Neural cell (in vitro differentiated cells): ENCODE measurements around the gene RNF17.

Experiments
- CTCF ChIP-seq: fragments of 450-650 bp; IDR thresholded peaks from 2 replicates; pipeline ENCODE4 v1.5.1; 2014; ENCODE audit warnings: antibody characterized with exemption, mild to moderate bottlenecking, moderate library complexity; ENCODE audit not compliant: poor library complexity, severe bottlenecking
- EZH2 ChIP-seq: fragments of 200-600, 300-800 bp; shearing (Covaris generic), sonication (generic); IDR thresholded peaks from 2 replicates; pipeline ENCODE4 v1.6.1; 2014; ENCODE audit warnings: antibody characterized with exemption, low read length, borderline replicate concordance, mild to moderate bottlenecking; ENCODE audit not compliant: insufficient read depth, poor library complexity, severe bottlenecking
- MXI1 ChIP-seq: fragments of 450-650 bp; conservative IDR thresholded peaks from 2 replicates; pipeline ENCODE4 v1.6.1; 2014; ENCODE audit warnings: antibody characterized with exemption, mild to moderate bottlenecking; ENCODE audit not compliant: poor library complexity, severe bottlenecking
- POLR2AphosphoS5 ChIP-seq: IDR thresholded peaks from 2 replicates; pipeline ENCODE4 v1.6.1; 2012
- REST ChIP-seq: IDR thresholded peaks from 2 replicates; pipeline ENCODE4 v1.6.1; 2012; ENCODE audit warnings: borderline replicate concordance
- SMC3 ChIP-seq: fragments of 450-650 bp; conservative IDR thresholded peaks from 2 replicates; pipeline ENCODE4 v1.6.1; 2014; ENCODE audit warnings: antibody characterized with exemption, mild to moderate bottlenecking, moderate library complexity; ENCODE audit not compliant: poor library complexity

DNA sequence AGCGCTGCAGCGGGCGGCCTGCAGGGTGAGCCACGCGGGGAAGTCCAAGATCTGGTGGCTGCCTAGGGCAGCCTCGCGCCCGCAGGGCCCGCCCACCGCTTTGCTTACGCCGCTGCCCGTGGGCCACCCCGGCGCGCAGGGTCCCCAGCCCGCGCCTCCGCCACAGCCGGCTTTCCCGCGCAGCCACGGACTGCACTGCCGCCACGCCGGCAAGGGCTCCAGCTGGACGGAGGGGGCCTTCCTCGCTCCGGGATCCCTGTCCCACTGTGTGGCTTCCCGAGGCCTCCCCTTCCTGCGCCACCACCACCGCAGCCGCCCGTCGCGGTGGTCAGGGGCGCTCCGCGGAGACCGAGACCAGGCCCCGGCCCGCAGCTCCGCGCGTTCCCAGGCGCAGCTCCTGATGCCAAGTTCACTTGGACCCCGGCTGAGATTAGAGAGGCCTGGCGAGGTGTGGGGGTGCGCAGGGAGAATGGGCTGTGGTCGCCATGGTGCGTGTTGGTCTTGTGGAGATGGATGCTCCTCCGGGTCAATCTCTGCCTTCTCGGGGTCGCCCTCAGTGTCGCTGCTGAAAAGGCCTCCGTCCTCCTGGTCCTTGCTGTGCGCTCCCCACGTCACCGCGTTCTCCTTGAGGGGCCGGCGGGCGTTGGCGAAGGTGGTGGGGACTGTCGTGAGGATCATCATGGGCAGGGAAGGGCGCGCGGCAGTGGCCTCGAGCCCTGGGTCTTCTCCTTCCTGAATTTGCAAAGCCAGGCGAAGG, 17.9 kb upstream of the RNF17 start:
- TF ChIP-seq CTCF (no peak), REST (no peak), MXI1 (no peak), EZH2 (no peak), POLR2AphosphoS5 (no peak), SMC3 (no peak)
